ENCODE results near the gene SESN2. TPM values are rescaled to one million over a fixed set of nuclear protein-coding genes. Genes with fewer than 3 reads are reported as not detected.
A peak's percentile ranks its signal among the peaks of the same experiment; 100 is the strongest.

The SESN2 gene
- total and polyA plus RNA-seq, 2 donors (not counting 1 experiment from before 2014, with no cell fraction given): 4.5 to 5.4 TPM

DNA sequence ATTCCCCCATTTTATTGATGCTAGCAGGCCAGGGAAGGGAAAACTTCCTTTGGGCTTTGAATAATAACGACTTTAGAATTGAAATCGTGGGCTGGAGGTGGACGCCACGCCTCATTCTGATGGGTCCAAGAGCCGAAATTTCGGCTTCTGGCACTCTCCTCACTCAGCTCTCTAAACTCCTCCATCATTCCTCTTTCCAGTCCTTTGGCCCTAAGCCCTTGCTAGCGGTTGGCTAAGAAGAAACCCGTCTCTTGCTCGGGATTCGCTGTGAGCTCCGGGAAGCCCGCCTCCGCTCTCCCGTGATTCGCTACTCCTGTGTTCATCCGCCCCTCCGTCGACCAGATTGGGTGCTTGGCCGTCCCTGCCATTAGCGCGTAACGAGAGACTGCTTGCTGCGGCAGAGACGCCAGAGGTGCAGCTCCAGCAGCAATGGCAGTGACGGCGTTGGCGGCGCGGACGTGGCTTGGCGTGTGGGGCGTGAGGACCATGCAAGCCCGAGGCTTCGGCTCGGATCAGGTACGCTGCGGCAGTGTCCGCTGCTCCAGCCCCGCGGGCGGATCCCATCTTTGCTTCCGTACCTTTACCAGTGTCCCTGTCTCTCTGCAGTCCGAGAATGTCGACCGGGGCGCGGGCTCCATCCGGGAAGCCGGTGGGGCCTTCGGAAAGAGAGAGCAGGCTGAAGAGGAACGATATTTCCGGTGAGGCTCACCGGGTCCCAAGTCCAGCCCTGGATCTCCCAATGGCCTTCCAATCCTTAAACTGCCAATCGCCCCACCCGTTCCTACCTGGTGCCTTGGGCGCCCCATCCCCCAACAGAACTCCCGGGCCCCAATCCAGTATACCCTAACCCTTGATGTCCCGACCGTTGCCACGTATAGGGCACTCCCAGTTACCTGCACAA is 23.3 kb upstream of the SESN2 start, which contains the start of gene ATP5IF1:
TSS of gene ATP5IF1 (plus strand) at position 370 of the 901 bp plus-strand sequence. CDS start at position 430, 60 bp downstream.
- POLR2A ChIA-PET: interaction anchor here (0.6 to 4.5 kb wide), 5 partner anchors 10 to 519 kb away, joined by 3 to 46 read pairs (median 4); partner anchors contain the start of gene MED18
- TF ChIP-seq CTCF (IDR thresholded peaks at IDR 0.05): no peak
- TF ChIP-seq EZH2 (IDR thresholded peaks at IDR 0.05; ENCODE audit: borderline replicate concordance, insufficient read depth, low read depth, low read length, poor library complexity, severe bottlenecking): no peak

More for the DNA sequence above, 23.3 kb upstream of the SESN2 start, which contains the start of gene ATP5IF1:
- peaks cover 49% of the 10 kb centered on the region for H3K79me2 ChIP-seq (ENCODE audit: control insufficient read depth, insufficient read depth, low read length)
- ATAC-seq (ENCODE audit: low read depth) (peak; percentile 96), DNase-seq (peak; percentile 96)
- peaks cover 17 to 40% of the 10 kb centered on the region in 2 donors for H3K4me1 ChIP-seq (ENCODE audit: control insufficient read depth in 2 of 2, insufficient read depth in 2 of 2, low read length in 2 of 2)
- Mint-ChIP-seq H3K27me3 (no peaks in the 10 kb centered on the region), H3K4me3 (no peak within 1 kb of the TSS), H3K4me1 (peaks cover 20% of the 10 kb centered on the region), H3K27ac (no peak within 1 kb of the TSS), H3K9me3 (ENCODE audit: insufficient read depth) (no peaks in the 10 kb centered on the region)
- under 1% methylated on average over 59 of the region's 60 CpGs for WGBS (ENCODE audit: insufficient coverage)
- no peaks in the 10 kb centered on the region for H4K20me1 ChIP-seq (ENCODE audit: control insufficient read depth, insufficient read depth, low read length, poor library complexity, severe bottlenecking)
- no peaks in the 10 kb centered on the region for H3K9me3 ChIP-seq (ENCODE audit: control extremely low read depth in 1 of 3, control insufficient read depth in 2 of 3, insufficient read depth in 1 of 3, low read length in 2 of 3)
- intact Hi-C loops (cut with micrococcal nuclease): loop anchor here (1.0 to 10.0 kb wide), 3 partner anchors 11 to 401 kb away; partner anchors contain the start of gene PPP1R8
- peak within 1 kb of the TSS; percentile 86 for H3K9ac ChIP-seq (ENCODE audit: low read length)
- H3K27me3 ChIP-seq (replicated peaks in 1 of 4; ENCODE audit: control extremely low read depth in 1 of 4, control insufficient read depth in 3 of 4, insufficient read depth in 4 of 4, low read length in 3 of 4): no peaks in the 10 kb centered on the region
- CTCF ChIA-PET: interaction anchor here (0.8 to 7.7 kb wide), 4 partner anchors 8 to 144 kb away, joined by 3 to 65 read pairs (median 8); no protein-coding TSS in a partner anchor
- peak within 1 kb of the TSS; percentile 82 for H3K4me2 ChIP-seq (replicated peaks; ENCODE audit: low read depth, low read length, poor library complexity, severe bottlenecking)
- H2AFZ ChIP-seq (ENCODE audit: insufficient read depth, low read depth, low read length, poor library complexity, severe bottlenecking): peak within 1 kb of the TSS; percentile 89
- peaks cover 0 to 10% of the 10 kb centered on the region in 2 experiments for H3K36me3 ChIP-seq (replicated peaks in 1 of 2; ENCODE audit: control extremely low read depth in 1 of 2, control insufficient read depth in 1 of 2, extremely low read depth in 1 of 2, insufficient read depth in 2 of 2, low read length in 1 of 2)
- peak within 1 kb of the TSS; percentile 72 to 73 for H3K27ac ChIP-seq (ENCODE audit: low read length in 2 of 2)
- peak within 1 kb of the TSS; percentile 80 to 99 (median 97) for H3K4me3 ChIP-seq (ENCODE audit: control extremely low read depth in 1 of 5, extremely low read depth in 1 of 5, insufficient read depth in 1 of 5, low read depth in 2 of 5, low read length in 4 of 5)
